Calu3 (cell line): ENCODE measurements around the gene CALM1. TPM values are rescaled to one million over a fixed set of nuclear protein-coding genes. Genes with fewer than 3 reads are reported as not detected.

Experiments
- BruUV-seq: library from RNA; stranded (reverse); fragments of 400-500 nt; replicated peaks from 2 replicates; lab custom pipeline; 2021; lab: Mats Ljungman, UMichigan
- CTCF ChIA-PET: fragments of 300-600 bp; sonication (Branson Sonifier 250); formaldehyde crosslinking; loops from one replicate; lab custom pipeline; 2022; ENCODE audit warnings: antibody characterized with exemption; lab: Charles Lee
- DNase-seq: peaks from one replicate; pipeline ENCODE4 v3.0.0; 2022
- H3K27ac Mint-ChIP-seq: one replicate; pipeline ENCODE4 v1.8.0; 2022; ENCODE audit warnings: mixed read lengths; ENCODE audit not compliant: unreplicated experiment
- H3K27me3 Mint-ChIP-seq: one replicate; pipeline ENCODE4 v1.8.0; 2022; ENCODE audit warnings: mixed read lengths; ENCODE audit not compliant: unreplicated experiment
- H3K36me3 Mint-ChIP-seq: one replicate; pipeline ENCODE4 v1.8.0; 2022; ENCODE audit warnings: mild to moderate bottlenecking, moderate library complexity, mixed read lengths; ENCODE audit not compliant: insufficient read depth, unreplicated experiment
- H3K4me1 Mint-ChIP-seq: one replicate; pipeline ENCODE4 v1.8.0; 2022; ENCODE audit warnings: mild to moderate bottlenecking, low read depth, mixed read lengths; ENCODE audit not compliant: unreplicated experiment
- H3K4me3 Mint-ChIP-seq: one replicate; pipeline ENCODE4 v1.8.0; 2022; ENCODE audit warnings: mild to moderate bottlenecking, low read depth, moderate library complexity, mixed read lengths; ENCODE audit not compliant: unreplicated experiment
- H3K9me3 Mint-ChIP-seq: one replicate; pipeline ENCODE4 v1.8.0; 2022; ENCODE audit warnings: low read depth, mixed read lengths; ENCODE audit not compliant: unreplicated experiment
- intact Hi-C: fragments of 100-400 bp; cut with micrococcal nuclease; formaldehyde crosslinking; loops from one replicate; pipeline ENCODE4 v1.10.0; 2022; ENCODE audit not compliant: unreplicated experiment
- total RNA-seq: library from RNA; stranded (reverse); gene quantifications from 2 replicates; pipeline ENCODE4 v1.2.3, GENCODE V29; 2022
- TF ChIP-seq, protein P1 (sequence below): fragments of 200-600 bp; IDR thresholded peaks from one replicate; pipeline ENCODE4 v1.8.0; 2022; ENCODE audit warnings: antibody characterized with exemption; ENCODE audit not compliant: unreplicated experiment

CALM1 gene
- total RNA-seq, 1 experiment from 2014 or later: 242 TPM

DNA sequence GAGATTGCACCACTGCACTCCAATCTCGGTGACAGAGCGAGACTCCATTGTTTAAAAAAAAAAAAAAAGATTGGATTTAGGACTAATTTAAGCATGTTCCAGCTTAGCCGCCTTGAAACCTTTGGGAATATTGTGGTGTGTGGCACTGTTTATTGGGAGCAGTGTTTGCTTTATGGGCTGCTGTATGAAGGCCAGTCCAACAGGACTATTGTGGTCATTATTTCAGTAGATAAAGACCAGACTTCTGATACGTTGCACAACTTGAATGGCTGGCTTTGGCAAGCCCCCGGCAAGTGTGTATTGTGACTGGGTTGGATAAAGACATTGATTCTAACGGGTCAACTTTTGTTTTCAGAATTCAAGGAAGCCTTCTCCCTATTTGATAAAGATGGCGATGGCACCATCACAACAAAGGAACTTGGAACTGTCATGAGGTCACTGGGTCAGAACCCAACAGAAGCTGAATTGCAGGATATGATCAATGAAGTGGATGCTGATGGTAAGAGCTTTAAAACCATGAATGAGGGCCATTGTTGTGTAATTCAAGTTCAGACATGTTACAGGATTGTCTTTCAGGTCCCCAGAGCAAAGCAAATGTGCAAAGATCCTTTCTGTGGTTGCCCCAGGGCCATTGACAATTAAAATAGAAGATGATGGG, 4.2 kb downstream of the CALM1 start:
- DNase-seq: no peak
- Mint-ChIP-seq H3K27ac (no peak overlapping the region), H3K4me1 (peaks cover 11% of the 10 kb centered on the region), H3K27me3 (no peaks in the 10 kb centered on the region), H3K36me3 (peaks cover 71% of the 10 kb centered on the region), H3K9me3 (no peaks in the 10 kb centered on the region), H3K4me3 (no peak overlapping the region)
- CTCF ChIA-PET: interaction anchor here (0.9 to 1.9 kb wide), 2 partner anchors 8 to 99 kb away, joined by 3 to 6 read pairs; no protein-coding TSS in a partner anchor
- no TSS peak for BruUV-seq
- TF ChIP-seq, protein P1, sequence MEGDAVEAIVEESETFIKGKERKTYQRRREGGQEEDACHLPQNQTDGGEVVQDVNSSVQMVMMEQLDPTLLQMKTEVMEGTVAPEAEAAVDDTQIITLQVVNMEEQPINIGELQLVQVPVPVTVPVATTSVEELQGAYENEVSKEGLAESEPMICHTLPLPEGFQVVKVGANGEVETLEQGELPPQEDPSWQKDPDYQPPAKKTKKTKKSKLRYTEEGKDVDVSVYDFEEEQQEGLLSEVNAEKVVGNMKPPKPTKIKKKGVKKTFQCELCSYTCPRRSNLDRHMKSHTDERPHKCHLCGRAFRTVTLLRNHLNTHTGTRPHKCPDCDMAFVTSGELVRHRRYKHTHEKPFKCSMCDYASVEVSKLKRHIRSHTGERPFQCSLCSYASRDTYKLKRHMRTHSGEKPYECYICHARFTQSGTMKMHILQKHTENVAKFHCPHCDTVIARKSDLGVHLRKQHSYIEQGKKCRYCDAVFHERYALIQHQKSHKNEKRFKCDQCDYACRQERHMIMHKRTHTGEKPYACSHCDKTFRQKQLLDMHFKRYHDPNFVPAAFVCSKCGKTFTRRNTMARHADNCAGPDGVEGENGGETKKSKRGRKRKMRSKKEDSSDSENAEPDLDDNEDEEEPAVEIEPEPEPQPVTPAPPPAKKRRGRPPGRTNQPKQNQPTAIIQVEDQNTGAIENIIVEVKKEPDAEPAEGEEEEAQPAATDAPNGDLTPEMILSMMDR: no peak
- intact Hi-C loops: loop anchor here (10.0 kb wide), 1 partner anchor 54 kb away; no protein-coding TSS in a partner anchor

DNA sequence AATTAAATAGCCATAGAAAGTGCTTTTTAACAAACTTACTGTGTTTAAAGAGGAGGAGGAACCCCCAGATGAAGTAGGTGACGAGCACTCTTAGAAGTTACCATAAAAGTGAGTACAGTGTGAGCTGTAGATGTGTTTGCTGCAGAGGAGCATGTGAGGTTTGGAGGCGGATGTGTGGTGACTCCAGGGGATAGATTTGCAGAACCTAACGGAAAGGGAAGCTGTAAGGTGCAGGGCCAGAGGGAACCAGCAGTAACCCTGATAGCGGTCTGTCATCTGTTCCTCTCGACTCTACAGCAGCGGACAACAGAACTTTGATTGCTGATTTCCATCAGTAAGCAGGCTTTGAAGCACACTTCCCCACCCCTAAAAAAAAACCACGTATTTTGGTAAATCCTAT, 5.2 kb downstream of the CALM1 start:
- BruUV-seq: no TSS peak
- H3K27ac Mint-ChIP-seq: no peak overlapping the region
- no peak overlapping the region for H3K4me3 Mint-ChIP-seq
- intact Hi-C loops: loop anchor here (10.0 kb wide), 1 partner anchor 53 kb away; no protein-coding TSS in a partner anchor
- no peak for DNase-seq
- H3K4me1 Mint-ChIP-seq: peaks cover 11% of the 10 kb centered on the region
- no peaks in the 10 kb centered on the region for H3K27me3 Mint-ChIP-seq
- H3K9me3 Mint-ChIP-seq: no peaks in the 10 kb centered on the region
- CTCF ChIA-PET: no interaction called here
- TF ChIP-seq, protein P1: no peak
- peaks cover 66% of the 10 kb centered on the region for H3K36me3 Mint-ChIP-seq

DNA sequence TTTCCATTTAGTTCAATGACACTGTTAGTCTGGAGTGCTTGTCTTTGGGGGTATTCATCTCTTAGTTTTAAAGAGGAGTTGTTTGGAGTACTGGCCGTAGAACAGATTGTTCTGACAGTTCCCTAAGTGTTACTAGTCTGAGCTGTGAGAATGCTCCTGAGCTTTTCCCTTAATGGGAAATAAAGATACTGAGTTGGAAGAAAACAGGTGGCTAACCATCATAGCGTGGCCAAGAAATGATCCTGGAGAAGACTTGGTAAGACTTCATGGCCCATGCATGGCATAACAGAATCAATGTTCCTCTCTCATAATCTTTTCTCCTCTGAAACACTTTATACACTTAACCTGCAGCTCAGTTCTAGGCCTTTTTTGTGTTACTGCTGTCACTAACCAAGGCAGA, 6.2 kb downstream of the CALM1 start:
- no peak overlapping the region for H3K27ac Mint-ChIP-seq
- CTCF ChIA-PET: no interaction called here
- intact Hi-C loops: loop anchor here (10.0 kb wide), 1 partner anchor 52 kb away; no protein-coding TSS in a partner anchor

DNA sequence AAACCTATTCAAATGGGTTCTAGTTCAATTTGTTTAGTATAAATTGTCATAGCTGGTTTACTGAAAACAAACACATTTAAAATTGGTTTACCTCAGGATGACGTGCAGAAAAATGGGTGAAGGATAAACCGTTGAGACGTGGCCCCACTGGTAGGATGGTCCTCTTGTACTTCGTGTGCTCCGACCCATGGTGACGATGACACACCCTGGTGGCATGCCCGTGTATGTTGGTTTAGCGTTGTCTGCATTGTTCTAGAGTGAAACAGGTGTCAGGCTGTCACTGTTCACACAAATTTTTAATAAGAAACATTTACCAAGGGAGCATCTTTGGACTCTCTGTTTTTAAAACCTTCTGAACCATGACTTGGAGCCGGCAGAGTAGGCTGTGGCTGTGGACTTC, 8.3 kb downstream of the CALM1 start:
- TF ChIP-seq, protein P1: no peak
- no peaks in the 10 kb centered on the region for H3K9me3 Mint-ChIP-seq
- intact Hi-C loops: loop anchor here (10.0 kb wide), 1 partner anchor 50 kb away; no protein-coding TSS in a partner anchor
- peaks cover 55% of the 10 kb centered on the region for H3K36me3 Mint-ChIP-seq
- no peak overlapping the region for H3K4me3 Mint-ChIP-seq
- no peak for DNase-seq
- H3K4me1 Mint-ChIP-seq: peaks cover 14% of the 10 kb centered on the region
- no peak overlapping the region for H3K27ac Mint-ChIP-seq
- CTCF ChIA-PET: no interaction called here
- no peaks in the 10 kb centered on the region for H3K27me3 Mint-ChIP-seq
- TSS peak; percentile 3 for BruUV-seq

More for the DNA sequence above, 6.2 kb downstream of the CALM1 start:
- no peak for DNase-seq
- Mint-ChIP-seq H3K27me3 (no peaks in the 10 kb centered on the region), H3K4me1 (peaks cover 11% of the 10 kb centered on the region), H3K36me3 (peaks cover 56% of the 10 kb centered on the region), H3K9me3 (no peaks in the 10 kb centered on the region), H3K4me3 (no peak overlapping the region)
- no TSS peak for BruUV-seq
- TF ChIP-seq, protein P1: no peak
